Measurements from ENCODE around the gene FBL. TPM values are rescaled to one million over a fixed set of nuclear protein-coding genes. Genes with fewer than 3 reads are reported as not detected.

Gene FBL
- total and polyA plus RNA-seq, 2 of the 8 experiments (the other 6 are each of a cell fraction or from before 2014, with no cell fraction given): 790 to 1,361 TPM

DNA sequence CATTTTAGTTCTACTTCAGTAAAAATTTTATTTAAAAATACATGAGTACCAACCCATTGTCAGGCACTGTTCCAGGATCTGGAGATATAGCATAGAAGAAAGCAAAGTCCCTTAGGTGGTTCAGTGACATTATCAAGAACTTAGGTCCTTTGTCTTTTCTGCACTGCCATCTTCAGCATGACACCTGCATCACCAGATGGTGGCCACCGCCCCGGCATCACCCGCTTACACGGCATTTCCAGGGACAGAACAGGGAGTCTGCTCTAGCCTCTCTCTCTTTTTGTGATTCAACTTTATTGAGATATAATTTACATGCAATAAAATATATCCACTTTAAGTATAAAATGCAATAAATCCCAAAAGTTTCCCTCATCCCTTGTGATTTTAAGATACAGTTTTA lies 35.8 kb downstream of the FBL start (continued):
- TF ChIP-seq MAX (IDR thresholded peaks at IDR 0.05) (no peak), SIN3A (conservative IDR thresholded peaks at IDR 0.05 in 1 of 2, IDR thresholded peaks at IDR 0.05 in 1 of 2; ENCODE audit: low read depth in 1 of 2, low read length in 2 of 2) (no peak), CBX5 (IDR thresholded peaks at IDR 0.05; ENCODE audit: low read depth, low read length) (no peak), BCL11A (IDR thresholded peaks at IDR 0.05; ENCODE audit: low read depth in 2 of 2, low read length in 2 of 2) (no peak), JUN (IDR thresholded peaks at IDR 0.05; ENCODE audit: low read depth, low read length) (no peak)
